Stimulated activated CD8-positive, alpha-beta memory T cell treated with anti-CD3 and anti-CD28 coated beads, Interleukin-4, amount 100 ng/mL, for 4 hours (primary cell): ENCODE results near the gene LDAF1.
"Not testable (repeated sequence)": the region's sequence is repeated elsewhere in the genome, so short reads cannot be mapped to it uniquely, and the experiment has no call there.

ENCODE experiments used
- DNase-seq, 2 donors: peaks; one replicate each; pipeline ENCODE4 v3.0.0-alpha.2; 2020; ENCODE audit warnings: low read depth in 2 of 2, low spot score in 1 of 2

Gene LDAF1

DNA sequence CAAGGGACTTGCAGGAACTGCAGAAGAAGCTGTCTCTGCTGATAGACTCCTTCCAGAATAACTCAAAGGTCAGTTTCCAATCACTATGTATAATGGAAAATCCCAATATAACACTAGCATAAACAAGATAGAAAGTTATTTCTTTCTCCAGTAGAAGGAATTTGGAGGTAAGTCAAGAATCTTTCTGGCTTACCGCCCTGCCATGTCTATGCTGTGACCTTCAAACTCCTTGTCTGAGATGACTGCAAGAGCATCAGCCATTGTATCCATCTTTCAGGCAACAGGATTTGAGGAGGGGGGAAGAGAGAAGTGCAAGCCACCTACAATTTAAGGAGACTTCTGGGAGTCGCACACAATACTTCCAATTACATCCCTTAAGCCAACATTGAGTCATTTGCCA is 2.7 kb downstream of the LDAF1 start:
- DNase-seq = no peak

- no peak for DNase-seq
These were observed 4.2 kb downstream of the LDAF1 start for GRCh38 chr16:21162661-21163151.

DNA sequence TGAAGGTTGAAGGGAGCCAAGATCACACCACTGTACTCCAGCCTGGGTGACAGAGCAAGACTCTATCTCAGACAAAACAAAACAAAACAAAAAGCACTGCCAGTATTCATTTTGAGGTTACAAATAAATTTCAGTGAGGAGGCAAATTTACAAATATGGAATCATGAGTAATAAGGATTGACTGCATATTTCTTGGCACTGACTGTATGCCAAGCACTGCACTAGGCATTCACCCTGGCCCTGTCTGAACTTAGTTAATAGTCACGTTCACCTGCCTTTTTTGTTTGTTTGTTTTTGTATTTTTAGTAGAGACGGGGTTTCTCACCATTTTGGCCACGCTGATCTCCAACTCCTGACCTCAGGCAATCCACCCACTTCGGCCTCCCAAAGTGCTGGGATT is 5.1 kb downstream of the LDAF1 start:
- DNase-seq = no peak

DNA sequence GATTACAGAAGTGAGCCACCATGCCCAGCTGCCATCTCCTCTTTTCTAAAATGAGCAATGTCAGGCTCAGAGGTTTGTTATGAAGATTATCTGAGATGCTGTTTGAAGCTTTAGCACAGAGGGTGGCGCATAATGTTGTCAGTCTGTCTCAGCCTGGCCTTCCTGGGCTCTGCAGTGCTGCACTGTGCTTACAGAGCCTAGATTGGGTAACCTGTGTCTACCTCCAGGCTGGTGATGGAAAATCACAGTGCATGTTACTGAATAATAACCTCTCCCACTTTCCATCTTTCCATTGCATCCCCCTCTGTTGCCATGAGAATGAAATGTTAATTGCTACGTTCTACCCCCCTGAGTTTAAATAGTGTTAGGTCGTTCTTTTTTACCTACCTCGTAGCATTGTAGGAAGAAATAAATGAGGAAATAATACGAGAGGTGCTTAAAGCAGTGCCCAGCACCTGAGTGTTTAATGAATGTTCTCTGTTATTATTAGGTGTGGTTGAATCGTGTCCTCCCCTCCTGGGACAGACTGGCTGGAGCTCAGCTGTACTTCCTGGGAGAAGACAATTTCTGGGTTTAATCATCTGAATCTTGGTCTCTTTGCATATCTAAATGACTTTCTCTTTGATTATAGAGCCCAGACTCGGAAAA is 6.2 kb downstream of the LDAF1 start:
- DNase-seq = no peak

DNA sequence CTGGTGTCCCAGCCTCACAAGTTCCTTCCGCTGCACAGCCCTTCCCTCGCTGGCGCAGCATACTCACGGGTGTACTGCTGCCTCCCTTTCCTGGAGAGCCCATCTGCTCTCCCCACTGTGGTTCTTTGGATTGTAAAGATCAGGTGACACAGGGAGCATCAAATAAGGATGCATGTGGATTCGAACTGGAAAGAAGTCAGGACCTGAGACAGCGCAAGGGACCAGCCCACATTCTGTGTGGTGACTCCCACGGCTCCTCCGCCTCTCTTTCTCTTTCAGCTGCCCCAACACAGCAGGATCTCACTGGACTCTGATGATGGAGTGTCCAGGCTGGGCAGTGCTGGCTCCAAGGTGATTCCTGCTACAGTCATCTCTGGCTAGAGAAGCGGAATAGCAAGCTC is 8.1 kb downstream of the LDAF1 start:
- DNase-seq = no peak

- no peak for DNase-seq
These were observed 8.9 kb downstream of the LDAF1 start for GRCh38 chr16:21167360-21167759.

DNA sequence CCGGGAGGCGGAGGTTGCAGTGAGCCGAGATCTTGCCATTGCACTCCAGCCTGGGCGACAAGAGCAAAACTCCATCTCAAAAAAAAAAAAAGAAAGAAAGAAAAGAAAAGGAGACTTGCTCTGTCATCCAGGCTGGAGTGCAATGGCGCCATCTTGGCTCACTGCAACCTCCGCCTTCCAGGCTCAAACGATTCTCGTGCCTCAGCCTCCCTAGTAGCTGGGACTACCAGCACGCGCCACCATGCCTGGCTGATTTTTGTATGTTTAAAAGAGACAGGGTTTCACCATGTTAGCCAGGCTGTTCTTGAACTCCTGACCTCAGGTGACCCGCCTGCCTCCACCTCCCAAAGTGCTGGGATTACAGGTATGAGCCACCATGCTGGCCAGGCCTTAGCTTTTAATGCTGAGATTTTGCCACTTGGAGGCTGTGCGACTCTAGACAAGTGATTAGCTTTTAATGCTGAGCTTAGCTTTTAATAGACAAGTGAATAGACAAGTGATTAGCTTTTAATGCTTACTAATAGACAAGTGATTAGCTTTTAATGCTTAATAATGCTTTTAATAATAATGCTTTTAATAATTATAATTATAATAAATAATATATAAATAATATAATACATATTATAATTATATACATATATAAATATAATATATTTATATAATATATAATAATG is 9.6 kb downstream of the LDAF1 start:
- DNase-seq = no peak

- DNase-seq = no peak
These were observed 10.9 kb downstream of the LDAF1 start for GRCh38 chr16:21169249-21169981.

- not testable (repeated sequence) for DNase-seq
These were observed 11.6 kb downstream of the LDAF1 start for GRCh38 chr16:21170116-21170515.

GRCh38 chr16:21172650-21173049 is 14.2 kb downstream of the LDAF1 start:
- DNase-seq = no peak

DNA sequence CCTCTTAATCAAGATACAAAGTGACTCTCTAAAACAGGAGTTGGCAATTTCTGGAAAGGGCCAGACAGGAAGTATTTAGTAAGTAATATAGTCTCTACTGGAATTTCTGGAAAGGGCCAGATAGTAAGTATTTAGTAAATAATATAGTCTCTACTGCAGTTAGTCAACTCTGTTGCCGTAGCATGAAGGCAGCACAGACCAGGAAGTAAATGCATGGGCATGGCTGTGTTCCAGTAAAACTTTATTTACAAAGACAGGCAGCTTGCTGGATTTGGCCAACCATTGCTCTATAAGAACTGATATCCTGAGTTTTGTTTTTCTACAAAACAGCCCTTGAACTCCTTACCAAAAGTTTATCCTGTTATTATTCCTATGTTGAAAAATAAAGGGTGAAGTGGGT is 16.9 kb downstream of the LDAF1 start:
- no peak for DNase-seq

- DNase-seq = no peak
These were observed 20.9 kb downstream of the LDAF1 start for GRCh38 chr16:21179126-21179982.

DNA sequence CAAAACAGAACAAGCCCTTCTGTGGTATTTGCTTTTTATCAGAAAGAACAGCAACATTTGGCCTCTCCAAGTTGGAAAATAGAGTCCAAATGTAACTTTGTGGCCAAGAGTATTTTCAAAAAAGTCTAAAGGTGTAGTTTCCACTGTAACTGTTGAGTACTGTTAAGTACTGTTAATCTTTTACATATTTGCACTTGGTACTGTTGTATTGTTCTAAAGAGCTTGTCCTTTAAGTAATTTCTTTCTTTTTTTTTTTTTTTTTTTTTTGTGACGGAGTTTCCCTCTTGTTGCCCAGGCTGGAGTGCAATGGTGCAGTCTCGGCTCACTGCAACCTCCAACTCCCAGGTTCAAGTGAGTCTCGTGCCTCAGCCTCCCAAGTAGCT is 21.5 kb downstream of the LDAF1 start:
- no peak for DNase-seq

DNA sequence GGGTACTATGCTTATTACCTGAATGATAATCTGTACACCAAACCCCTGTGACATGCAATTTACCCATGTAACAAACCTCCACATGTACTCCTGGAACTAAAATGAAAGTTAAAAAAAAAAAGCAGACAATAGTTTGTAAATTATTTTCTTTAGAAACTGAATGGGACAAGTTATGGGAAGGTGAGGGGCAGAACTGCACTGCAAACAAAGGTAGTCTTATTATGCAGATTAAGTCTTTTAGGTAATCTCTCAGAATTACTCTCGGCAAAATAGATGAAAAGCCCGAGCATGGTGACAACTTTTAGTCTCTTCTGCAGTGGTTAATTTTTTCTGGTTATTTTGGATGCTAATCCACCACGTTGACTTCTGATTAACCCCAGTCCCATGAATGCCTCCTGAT is 25.5 kb downstream of the LDAF1 start:
- DNase-seq = no peak

DNA sequence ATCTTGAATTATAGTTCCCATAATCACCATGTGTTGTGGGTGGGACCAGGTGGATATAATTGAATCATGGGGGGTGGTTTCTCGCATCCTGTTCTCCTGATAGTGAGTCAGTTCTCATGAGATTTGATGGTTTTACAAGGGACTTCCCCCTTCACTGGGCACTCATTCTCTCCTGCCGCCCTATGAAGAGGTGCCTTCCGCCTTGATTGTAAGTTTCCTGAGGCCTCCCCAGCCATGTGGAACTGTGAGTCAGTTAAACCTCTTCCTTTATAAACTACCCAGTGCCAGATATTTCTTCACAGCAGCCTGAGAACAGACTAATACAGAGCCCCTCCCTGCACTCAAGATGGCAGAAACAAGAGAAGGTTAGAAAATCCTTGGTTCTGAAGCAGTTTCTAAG is 26.4 kb downstream of the LDAF1 start:
- no peak for DNase-seq

DNA sequence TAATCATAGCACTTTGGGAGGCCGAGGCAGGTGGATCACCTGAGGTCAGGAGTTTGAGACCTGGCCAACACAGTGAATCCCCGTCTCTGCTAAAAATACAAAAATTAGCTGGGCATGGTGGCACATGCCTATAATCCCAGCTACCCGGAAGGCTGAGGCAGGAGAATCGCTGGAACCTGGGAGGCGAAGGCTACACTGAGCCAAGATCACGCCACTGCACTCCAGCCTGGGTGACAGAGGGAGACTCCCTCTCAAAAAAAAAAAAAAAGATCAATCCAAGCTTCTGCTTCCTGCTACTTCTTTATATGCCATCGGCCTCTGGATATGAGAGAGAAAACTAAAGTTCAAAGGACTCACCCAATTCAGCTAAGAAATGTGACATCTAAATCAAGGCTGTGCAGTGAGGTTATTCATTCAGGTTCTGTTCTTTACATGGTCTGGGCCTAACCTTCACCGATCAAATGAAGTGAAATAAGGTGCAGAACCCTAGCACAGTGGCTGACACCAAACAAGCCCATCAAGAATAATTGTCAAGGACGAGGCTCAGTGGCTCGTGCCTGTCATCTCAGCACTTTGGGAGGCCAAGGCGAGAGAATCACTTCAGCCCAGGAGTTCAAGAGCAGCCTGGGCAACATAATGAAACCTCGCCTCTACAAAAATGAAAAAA is 27.3 kb downstream of the LDAF1 start:
- DNase-seq = no peak

DNA sequence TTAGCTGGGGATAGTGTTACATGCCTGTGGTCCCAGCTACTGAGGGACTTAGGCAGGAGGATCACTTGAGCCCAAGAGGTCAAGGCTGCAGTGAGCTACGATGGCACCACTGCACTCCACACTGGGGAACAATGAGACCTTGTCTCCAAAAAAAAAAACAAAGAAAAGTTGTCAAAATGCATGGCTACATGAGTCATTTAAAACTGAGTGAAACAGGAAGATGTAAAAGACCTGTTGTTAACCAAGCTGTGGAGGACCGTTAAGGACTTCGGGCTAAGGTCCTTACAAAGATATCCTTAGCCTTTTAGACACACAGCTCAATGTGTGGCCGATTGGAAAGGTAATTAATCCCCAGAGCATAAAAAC is 27.8 kb downstream of the LDAF1 start:
- no peak for DNase-seq

GRCh38 chr16:21189311-21189710 is 30.8 kb downstream of the LDAF1 start:
- DNase-seq = no peak

GRCh38 chr16:21190013-21190412 is 31.5 kb downstream of the LDAF1 start:
- no peak for DNase-seq

DNA sequence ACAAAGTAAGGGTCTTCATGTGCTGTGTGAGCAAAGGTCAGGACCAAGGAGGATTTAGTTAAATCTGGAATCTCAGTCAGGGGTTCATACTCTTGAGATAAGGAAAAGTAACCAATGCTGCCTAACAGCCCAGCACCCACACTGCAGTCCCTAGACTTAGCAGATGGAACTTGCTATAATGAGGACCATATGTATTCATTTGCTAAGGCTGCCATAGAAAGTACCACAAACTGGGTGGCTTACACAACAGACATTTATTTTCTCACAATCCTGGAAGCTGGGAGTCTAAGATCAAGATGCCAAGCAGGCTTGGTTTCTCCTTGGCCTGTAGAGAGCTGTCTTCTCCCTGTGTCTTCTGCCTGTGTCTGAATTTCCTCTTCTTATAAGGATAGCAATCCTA is 32.1 kb downstream of the LDAF1 start:
- DNase-seq = no peak

- no peak for DNase-seq
These were observed 34.5 kb downstream of the LDAF1 start for GRCh38 chr16:21192991-21193390.
